BE2C (cell line): ENCODE measurements around the gene MAN2B2.

Source experiments
- DNase-seq: peaks from one replicate; pipeline ENCODE4 v3.0.0-alpha.2; 2020
- H3K27me3 ChIP-seq: fragments of 250-450 bp; sonication (Bioruptor Pico); 2 replicates; pipeline ENCODE4 v1.5.1; 2020; ENCODE audit warnings: mild to moderate bottlenecking
- H3K36me3 ChIP-seq: fragments of 250-450 bp; sonication (Bioruptor Pico); 2 replicates; pipeline ENCODE4 v1.5.1; 2020; ENCODE audit warnings: mild to moderate bottlenecking
- H3K4me1 ChIP-seq: fragments of 250-450 bp; sonication (Bioruptor Pico); 2 replicates; pipeline ENCODE4 v1.5.1; 2020
- H3K4me3 ChIP-seq: 2 replicates; pipeline ENCODE4 v1.5.1; 2011; ENCODE audit warnings: low read depth, low read length
- H3K9me3 ChIP-seq: fragments of 250-450 bp; sonication (Bioruptor Pico); 2 replicates; pipeline ENCODE4 v1.5.1; 2020
- CTCF ChIP-seq: IDR thresholded peaks from 2 replicates; pipeline ENCODE4 v1.5.1; 2012; ENCODE audit warnings: mild to moderate bottlenecking, low read depth, low read length

The MAN2B2 gene

GRCh38 chr4:6598127-6598526, 23.1 kb downstream of the MAN2B2 start:
- no peak for TF ChIP-seq CTCF
- DNase-seq: no peak
- Histone ChIP-seq H3K4me3 (no peak overlapping the region), H3K4me1 (no peaks in the 10 kb centered on the region), H3K9me3 (no peaks in the 10 kb centered on the region), H3K36me3 (no peaks in the 10 kb centered on the region), H3K27me3 (no peaks in the 10 kb centered on the region)

GRCh38 chr4:6598641-6599040, 23.7 kb downstream of the MAN2B2 start:
- TF ChIP-seq CTCF: no peak
- no peaks in the 10 kb centered on the region for H3K27me3 ChIP-seq
- no peaks in the 10 kb centered on the region for H3K4me1 ChIP-seq
- H3K4me3 ChIP-seq: no peak overlapping the region
- no peaks in the 10 kb centered on the region for H3K36me3 ChIP-seq
- DNase-seq: no peak
- no peaks in the 10 kb centered on the region for H3K9me3 ChIP-seq

- H3K4me3 ChIP-seq: no peak overlapping the region
- H3K4me1 ChIP-seq: no peaks in the 10 kb centered on the region
- DNase-seq: no peak
- no peak for TF ChIP-seq CTCF
- no peaks in the 10 kb centered on the region; the same call in 1 of the 2 replicates for H3K36me3 ChIP-seq
- no peaks in the 10 kb centered on the region for H3K27me3 ChIP-seq
- no peaks in the 10 kb centered on the region for H3K9me3 ChIP-seq
Observed at GRCh38 chr4:6601661-6602250, 26.8 kb downstream of the MAN2B2 start.

- TF ChIP-seq CTCF: no peak
- Histone ChIP-seq H3K27me3 (no peaks in the 10 kb centered on the region), H3K36me3 (no peaks in the 10 kb centered on the region; the same call in 1 of the 2 replicates), H3K9me3 (no peaks in the 10 kb centered on the region), H3K4me1 (no peaks in the 10 kb centered on the region), H3K4me3 (no peak overlapping the region)
- DNase-seq: no peak
Observed at GRCh38 chr4:6602289-6602688, 27.3 kb downstream of the MAN2B2 start.

- no peak for DNase-seq
- no peaks in the 10 kb centered on the region for H3K9me3 ChIP-seq
- no peak overlapping the region for H3K4me3 ChIP-seq
- no peaks in the 10 kb centered on the region for H3K4me1 ChIP-seq
- H3K36me3 ChIP-seq: no peaks in the 10 kb centered on the region; the same call in 1 of the 2 replicates
- no peak for TF ChIP-seq CTCF
- H3K27me3 ChIP-seq: no peaks in the 10 kb centered on the region
Observed at GRCh38 chr4:6603128-6603527, 28.1 kb downstream of the MAN2B2 start.

GRCh38 chr4:6605114-6605513, 30.1 kb downstream of the MAN2B2 start:
- H3K27me3 ChIP-seq: no peaks in the 10 kb centered on the region
- DNase-seq: no peak
- no peaks in the 10 kb centered on the region; the same call in 1 of the 2 replicates for H3K36me3 ChIP-seq
- no peak overlapping the region for H3K4me3 ChIP-seq
- H3K9me3 ChIP-seq: no peaks in the 10 kb centered on the region
- no peak for TF ChIP-seq CTCF
- no peaks in the 10 kb centered on the region for H3K4me1 ChIP-seq
